ENCODE results near the gene SERPINE2.

Gene SERPINE2

GRCh38 chr2:224039080-224039769 is at the start of gene SERPINE2:
SERPINE2 (minus strand) TSS chr2:224039286; CDS start chr2:224001900, 37,386 bp downstream.
- DNase-seq: peak; percentile 49

- DNase-seq: no peak
These were observed 47.3 kb upstream of the SERPINE2 start for GRCh38 chr2:224086226-224086914.

GRCh38 chr2:224085811-224086210 is 46.7 kb upstream of the SERPINE2 start:
- DNase-seq: no peak

- DNase-seq: no peak
These were observed 46.2 kb upstream of the SERPINE2 start for GRCh38 chr2:224085246-224085645.

- DNase-seq: peak; percentile 3
These were observed 45.3 kb upstream of the SERPINE2 start for GRCh38 chr2:224084266-224084892.

- no peak for DNase-seq
These were observed 44.6 kb upstream of the SERPINE2 start for GRCh38 chr2:224083638-224084037.

GRCh38 chr2:224078656-224079055 is 39.6 kb upstream of the SERPINE2 start:
- DNase-seq: no peak

GRCh38 chr2:224077773-224078507 is 38.9 kb upstream of the SERPINE2 start:
- DNase-seq: no peak

GRCh38 chr2:224075588-224075987 is 36.5 kb upstream of the SERPINE2 start:
- no peak for DNase-seq

- DNase-seq: no peak
These were observed 34.6 kb upstream of the SERPINE2 start for GRCh38 chr2:224073676-224074075.

GRCh38 chr2:224072541-224073188 is 33.6 kb upstream of the SERPINE2 start:
- peak; percentile 2 for DNase-seq

- DNase-seq: no peak
These were observed 30.1 kb upstream of the SERPINE2 start for GRCh38 chr2:224069172-224069571.

- DNase-seq: no peak
These were observed 24.2 kb upstream of the SERPINE2 start for GRCh38 chr2:224063298-224063648.

- DNase-seq: no peak
These were observed 23.6 kb upstream of the SERPINE2 start for GRCh38 chr2:224062481-224063297.

GRCh38 chr2:224060783-224061482 is 21.8 kb upstream of the SERPINE2 start:
- no peak for DNase-seq

- no peak for DNase-seq
These were observed 20.1 kb upstream of the SERPINE2 start for GRCh38 chr2:224059178-224059577.

- no peak for DNase-seq
These were observed 19.1 kb upstream of the SERPINE2 start for GRCh38 chr2:224058048-224058775.

GRCh38 chr2:224056889-224057288 is 17.8 kb upstream of the SERPINE2 start:
- no peak for DNase-seq

- no peak for DNase-seq
These were observed 16.0 kb upstream of the SERPINE2 start for GRCh38 chr2:224055101-224055500.

- no peak for DNase-seq
These were observed 7.7 kb upstream of the SERPINE2 start for GRCh38 chr2:224046752-224047151.

Measured in NCI-H2171 treated with DMSO at 0.1 percent for 48 hours (cell line).